Epithelial cell of proximal tubule (primary cell): ENCODE results near the gene JOSD1. TPM values are rescaled to one million over a fixed set of nuclear protein-coding genes. Genes with fewer than 3 reads are reported as not detected.

Experiments
- DNase-seq: peaks from one replicate; pipeline ENCODE4 v3.0.0-alpha.2; 2011; ENCODE audit warnings: low read depth
- H3K4me3 ChIP-seq: 2 replicates; pipeline ENCODE4 v1.5.1; 2011; ENCODE audit warnings: low read depth, mild to moderate bottlenecking, low read length
- total RNA-seq: library from RNA; depleted of rRNA; stranded (reverse); fragments of >200 nt; gene quantifications from 2 replicates; pipeline ENCODE4 v1.2.3, GENCODE V29; 2015
- TF ChIP-seq, protein P1 (sequence below): conservative IDR thresholded peaks from 2 replicates; pipeline ENCODE4 v1.5.1; 2012; ENCODE audit warnings: low read depth, mild to moderate bottlenecking, low read length

Gene JOSD1
- total RNA-seq, 1 donor from 2014 or later = 89.6 TPM

DNA sequence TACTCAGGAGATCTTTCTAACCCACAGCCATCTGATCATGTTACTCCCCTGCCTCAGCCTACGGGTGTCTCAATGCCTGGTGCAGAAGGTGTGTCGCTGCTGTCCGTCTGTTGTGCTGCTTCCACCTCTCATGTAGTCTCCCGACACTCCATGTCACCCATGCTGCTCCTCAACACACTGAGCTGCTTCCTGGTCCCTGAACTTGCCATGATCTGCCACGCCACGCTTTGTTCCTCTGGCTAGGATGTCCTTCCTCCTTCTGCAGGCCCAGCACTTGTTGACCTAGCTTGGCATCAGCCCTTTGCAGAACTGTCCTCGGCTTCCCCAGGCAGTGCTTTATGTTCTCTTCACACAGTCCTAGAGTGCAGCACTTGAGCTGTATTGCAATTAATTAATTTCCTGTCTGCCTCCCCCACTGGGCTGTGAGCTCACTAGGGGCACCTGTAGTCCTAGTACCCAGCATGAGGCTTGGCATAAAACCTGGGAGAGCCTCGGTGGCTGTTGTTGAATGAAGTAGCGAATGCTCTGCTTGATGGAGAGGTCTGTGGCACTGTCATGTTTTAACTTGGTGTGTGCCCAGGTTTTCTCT lies 14.5 kb upstream of the JOSD1 start:
- DNase-seq = no peak
- H3K4me3 ChIP-seq = no peak overlapping the region
- TF ChIP-seq, protein P1, sequence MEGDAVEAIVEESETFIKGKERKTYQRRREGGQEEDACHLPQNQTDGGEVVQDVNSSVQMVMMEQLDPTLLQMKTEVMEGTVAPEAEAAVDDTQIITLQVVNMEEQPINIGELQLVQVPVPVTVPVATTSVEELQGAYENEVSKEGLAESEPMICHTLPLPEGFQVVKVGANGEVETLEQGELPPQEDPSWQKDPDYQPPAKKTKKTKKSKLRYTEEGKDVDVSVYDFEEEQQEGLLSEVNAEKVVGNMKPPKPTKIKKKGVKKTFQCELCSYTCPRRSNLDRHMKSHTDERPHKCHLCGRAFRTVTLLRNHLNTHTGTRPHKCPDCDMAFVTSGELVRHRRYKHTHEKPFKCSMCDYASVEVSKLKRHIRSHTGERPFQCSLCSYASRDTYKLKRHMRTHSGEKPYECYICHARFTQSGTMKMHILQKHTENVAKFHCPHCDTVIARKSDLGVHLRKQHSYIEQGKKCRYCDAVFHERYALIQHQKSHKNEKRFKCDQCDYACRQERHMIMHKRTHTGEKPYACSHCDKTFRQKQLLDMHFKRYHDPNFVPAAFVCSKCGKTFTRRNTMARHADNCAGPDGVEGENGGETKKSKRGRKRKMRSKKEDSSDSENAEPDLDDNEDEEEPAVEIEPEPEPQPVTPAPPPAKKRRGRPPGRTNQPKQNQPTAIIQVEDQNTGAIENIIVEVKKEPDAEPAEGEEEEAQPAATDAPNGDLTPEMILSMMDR = no peak

GRCh38 chr22:38713921-38714320 lies 13.2 kb upstream of the JOSD1 start:
- TF ChIP-seq, protein P1 = no peak
- DNase-seq = no peak
- H3K4me3 ChIP-seq = no peak overlapping the region

DNA sequence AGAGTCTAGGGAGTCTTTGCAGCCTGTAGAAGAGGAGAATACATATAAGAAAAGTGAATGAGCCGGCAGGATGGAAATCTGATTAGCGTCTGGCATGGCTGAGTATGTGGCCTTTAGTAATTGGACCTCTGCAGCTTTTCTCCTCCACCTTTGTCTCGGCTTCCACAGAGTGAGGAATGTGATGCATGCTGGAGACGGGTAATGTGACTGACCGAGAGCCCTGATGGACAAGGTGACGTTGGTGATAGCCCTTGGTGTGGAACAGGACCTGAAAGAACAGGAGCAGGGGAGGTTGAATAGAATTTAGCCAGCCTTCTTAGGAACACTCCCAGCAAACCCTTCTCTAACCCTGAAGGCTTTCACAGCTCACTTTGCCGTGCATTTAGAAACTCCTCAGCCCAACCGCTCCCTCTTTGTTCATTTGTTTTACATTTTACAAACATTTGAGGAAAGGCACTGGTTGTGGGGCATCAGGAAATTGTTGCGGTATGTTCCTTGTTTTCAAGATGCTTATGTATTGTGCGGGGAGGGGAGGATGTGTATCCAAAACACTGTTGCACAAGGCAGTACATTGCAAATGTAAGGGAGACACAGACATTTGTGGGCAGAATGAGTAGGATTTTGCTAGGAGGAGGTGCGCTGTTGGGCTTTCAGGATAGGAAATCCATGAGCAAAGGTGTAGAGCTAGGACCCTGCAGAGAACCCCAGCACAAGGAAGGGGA lies 11.9 kb upstream of the JOSD1 start:
- TF ChIP-seq, protein P1 = no peak
- no peak for DNase-seq
- H3K4me3 ChIP-seq = no peak overlapping the region

GRCh38 chr22:38710866-38711265 lies 10.1 kb upstream of the JOSD1 start:
- no peak for DNase-seq
- TF ChIP-seq, protein P1 = no peak

GRCh38 chr22:38710351-38710750 lies 9.6 kb upstream of the JOSD1 start:
- DNase-seq = no peak
- TF ChIP-seq, protein P1 = no peak
- H3K4me3 ChIP-seq = no peak overlapping the region

More at GRCh38 chr22:38710866-38711265, 10.1 kb upstream of the JOSD1 start:
- no peak overlapping the region for H3K4me3 ChIP-seq

DNA sequence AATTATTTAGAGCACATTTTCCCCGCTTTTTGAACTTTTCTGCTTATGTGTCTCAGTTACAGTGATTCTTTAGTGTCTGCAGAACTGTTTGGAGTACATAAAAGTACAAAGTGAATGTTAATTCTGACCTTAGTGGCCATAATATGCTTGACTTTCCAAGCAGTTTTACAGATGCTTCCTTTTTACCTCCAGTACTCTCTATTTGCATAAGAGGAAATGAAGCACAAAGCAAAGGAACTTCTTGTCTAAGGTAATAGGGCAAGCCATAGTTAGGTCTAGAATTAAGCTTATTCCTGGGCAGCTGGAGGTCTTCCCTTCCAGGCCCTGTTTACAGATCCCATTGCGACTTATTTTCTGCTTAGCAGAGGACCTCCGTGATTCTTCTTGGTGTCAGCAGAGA lies 8.6 kb upstream of the JOSD1 start:
- TF ChIP-seq, protein P1 = no peak
- DNase-seq = no peak
- no peak overlapping the region for H3K4me3 ChIP-seq

DNA sequence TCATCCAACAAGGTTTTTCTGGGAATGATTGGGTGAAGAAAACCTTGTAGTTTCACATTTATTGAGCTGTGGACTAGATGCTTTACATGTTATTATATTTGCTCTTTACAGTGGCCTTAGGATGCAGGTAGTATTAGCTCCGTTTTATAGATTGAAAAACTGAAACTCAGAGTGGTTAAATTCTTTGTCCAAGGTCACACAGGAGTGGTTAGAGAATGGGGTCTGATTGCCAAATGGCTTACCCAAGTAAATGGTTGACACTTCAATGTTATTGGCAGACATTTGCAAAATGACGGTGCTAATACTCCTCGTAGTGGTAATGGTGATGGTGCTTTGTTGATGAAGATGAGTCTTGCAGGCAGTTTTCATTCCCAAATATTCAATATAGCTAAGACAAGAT lies 7.2 kb upstream of the JOSD1 start:
- H3K4me3 ChIP-seq = no peak overlapping the region
- TF ChIP-seq, protein P1 = no peak
- DNase-seq = no peak
